SH-SY5Y (cell line): ENCODE data around the gene KLHL29.

ENCODE experiments used
- GATA2 ChIP-seq: IDR thresholded peaks from 2 replicates; pipeline ENCODE4 v1.6.1; 2011; ENCODE audit warnings: mild to moderate bottlenecking, low read depth, low read length
- GATA3 ChIP-seq: IDR thresholded peaks from 2 replicates; pipeline ENCODE4 v1.6.1; 2011; ENCODE audit warnings: low read depth, mild to moderate bottlenecking, low read length, moderate library complexity

DNA sequence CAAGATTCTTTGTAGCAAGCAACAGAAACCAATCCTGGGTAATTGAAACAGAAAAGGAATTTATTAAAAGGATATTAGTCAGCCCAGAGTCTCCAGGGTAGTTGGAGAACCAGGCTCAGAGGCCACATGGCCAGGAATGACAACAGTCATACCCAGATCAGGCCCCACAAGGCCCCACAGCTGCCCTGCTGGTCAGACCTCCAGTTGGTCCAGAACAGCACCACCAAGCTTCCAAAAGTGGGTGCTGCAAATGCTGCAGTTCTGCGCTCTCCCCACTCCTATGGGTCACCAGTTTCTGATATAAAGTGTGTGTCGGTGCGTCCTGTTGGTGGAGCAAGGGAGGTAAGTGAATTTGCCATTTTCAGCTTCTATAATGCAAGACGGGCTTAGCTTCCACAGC is 29.9 kb downstream of the KLHL29 start:
- TF ChIP-seq GATA3, result no peak
- TF ChIP-seq GATA2, result no peak
